Activated CD4-positive, CD25-positive, alpha-beta regulatory T cell treated with anti-CD3 and anti-CD28 coated beads, Interleukin-2, amount 50 U/mL, for 24 hours (primary cell): ENCODE measurements around the gene SV2B.
A peak's percentile ranks its signal among the peaks of the same experiment; 100 is the strongest.
"Not testable (repeated sequence)": the region's sequence is repeated elsewhere in the genome, so short reads cannot be mapped to it uniquely, and the experiment has no call there.

Experiments
- ATAC-seq, 2 donors: fragments of 150-1000 bp; cut with Tn5 transposase; one replicate each; pipeline ENCODE4 v1.10.0; 2021; ENCODE audit warnings: mild to moderate bottlenecking in 1 of 2, moderate library complexity in 1 of 2

Gene SV2B

GRCh38 chr15:91318516-91318915 lies 218.5 kb downstream of the SV2B start:
- ATAC-seq: no peak

GRCh38 chr15:91318931-91319330 lies 218.9 kb downstream of the SV2B start:
- no peak for ATAC-seq

- no peak for ATAC-seq
Observed at GRCh38 chr15:91319371-91320059, 219.5 kb downstream of the SV2B start.

GRCh38 chr15:91320101-91320500 lies 220.0 kb downstream of the SV2B start:
- ATAC-seq: peak; percentile 85

- ATAC-seq: no peak
Observed at GRCh38 chr15:91329914-91330313, 229.9 kb downstream of the SV2B start.

- no peak for ATAC-seq
Observed at GRCh38 chr15:91331581-91331980, 231.5 kb downstream of the SV2B start.

GRCh38 chr15:91335702-91336101 lies 235.6 kb downstream of the SV2B start:
- no peak for ATAC-seq

- no peak for ATAC-seq
Observed at GRCh38 chr15:91336687-91337086, 236.6 kb downstream of the SV2B start.

GRCh38 chr15:91338766-91339165 lies 238.7 kb downstream of the SV2B start:
- ATAC-seq: no peak

GRCh38 chr15:91342097-91342496 lies 242.0 kb downstream of the SV2B start:
- no peak for ATAC-seq

GRCh38 chr15:91344912-91345311 lies 244.9 kb downstream of the SV2B start:
- ATAC-seq: not testable (repeated sequence)

GRCh38 chr15:91345736-91346135 lies 245.7 kb downstream of the SV2B start:
- ATAC-seq: no peak

GRCh38 chr15:91346259-91346658 lies 246.2 kb downstream of the SV2B start:
- ATAC-seq: no peak

- no peak for ATAC-seq
Observed at GRCh38 chr15:91348752-91349500, 248.9 kb downstream of the SV2B start.
